H1 (cell line): ENCODE measurements around the gene TP53I3. TPM values are rescaled to one million over a fixed set of nuclear protein-coding genes. Genes with fewer than 3 reads are reported as not detected.

Experiments used
- CTCF ChIA-PET: fragments of 300-600 bp; sonication (Branson Sonifier 250); formaldehyde crosslinking; loops from one replicate; lab custom pipeline; 2021; ENCODE audit not compliant: partially characterized antibody; lab: Charles Lee
- POLR2A ChIA-PET: fragments of 300-600 bp; sonication (Branson Sonifier 250); formaldehyde crosslinking; loops from one replicate; lab custom pipeline; 2021; ENCODE audit warnings: inconsistent platforms; ENCODE audit not compliant: partially characterized antibody; lab: Charles Lee
- DNase-seq, 2 experiments: peaks; one replicate each; pipeline versions ENCODE4 v3.0.0 to v3.0.0-alpha.2; 2010 to 2022; ENCODE audit warnings: low spot score in 2 of 2, low read depth in 1 of 2, mixed read lengths in 1 of 2
- FAIRE-seq: peaks from 2 replicates; lab custom pipeline; 2011; peaks lifted over from hg19 to GRCh38; lab: Jason Lieb, UNC
- H2AFZ ChIP-seq: 2 replicates; pipeline ENCODE4 v1.8.1; 2012; ENCODE audit warnings: low read length, inconsistent platforms
- H2AK5ac ChIP-seq: 2 replicates; pipeline ENCODE4 v1.6.1; 2013; ENCODE audit warnings: low read depth, low read length
- H2BK120ac ChIP-seq: replicated peaks from 2 replicates; pipeline ENCODE3; 2013; ENCODE audit warnings: low read depth, low read length, inconsistent platforms
- H2BK12ac ChIP-seq: 2 replicates; pipeline ENCODE4 v1.6.1; 2013; ENCODE audit warnings: low read depth, low read length
- H2BK15ac ChIP-seq: 2 replicates; pipeline ENCODE4 v1.6.1; 2013; ENCODE audit warnings: low read length
- H2BK20ac ChIP-seq: 2 replicates; pipeline ENCODE4 v1.6.1; 2013; ENCODE audit warnings: low read length
- H2BK5ac ChIP-seq: 2 replicates; pipeline ENCODE4 v1.6.1; 2013; ENCODE audit warnings: low read depth, low read length
- H3K14ac ChIP-seq: 2 replicates; pipeline ENCODE4 v1.6.1; 2013; ENCODE audit warnings: inconsistent platforms; ENCODE audit not compliant: insufficient read length
- H3K18ac ChIP-seq: 2 replicates; pipeline ENCODE4 v1.6.1; 2013; ENCODE audit warnings: low read length; ENCODE audit errors: extremely low read depth
- H3K23ac ChIP-seq: 2 replicates; pipeline ENCODE4 v1.6.1; 2013; ENCODE audit warnings: inconsistent platforms; ENCODE audit not compliant: insufficient read length
- H3K23me2 ChIP-seq: 2 replicates; pipeline ENCODE4 v1.6.1; 2013; ENCODE audit warnings: low read depth, low read length
- H3K27ac ChIP-seq: 2 replicates; pipeline ENCODE4 v1.6.1; 2011; ENCODE audit warnings: low read depth, low read length, inconsistent platforms
- H3K27me3 ChIP-seq, 4 experiments: replicated peaks in 1 of 4; 1 replicate in 1 of 4; 2 replicates in 3 of 4; pipeline versions ENCODE4 v1.6.1 to v1.8.1; 2011 to 2013; ENCODE audit warnings: low read length in 3 of 4, mild to moderate bottlenecking in 3 of 4, inconsistent platforms in 2 of 4, mixed read lengths in 2 of 4, moderate library complexity in 1 of 4; ENCODE audit not compliant: control insufficient read depth in 3 of 4, insufficient read depth in 3 of 4; ENCODE audit errors: extremely low read depth in 1 of 4
- H3K36me3 ChIP-seq, 4 experiments: 2 replicates each; pipeline versions ENCODE4 v1.6.1 to v1.8.1; 2011 to 2013; ENCODE audit warnings: mild to moderate bottlenecking in 4 of 4, low read length in 3 of 4, moderate library complexity in 2 of 4, control low read depth in 1 of 4, inconsistent platforms in 1 of 4; ENCODE audit not compliant: insufficient read depth in 4 of 4, control insufficient read depth in 2 of 4
- H3K4ac ChIP-seq: replicated peaks from 2 replicates; pipeline ENCODE3; 2013; ENCODE audit warnings: low read length, low read depth, mixed read lengths, inconsistent platforms; ENCODE audit not compliant: insufficient read length
- H3K4me1 ChIP-seq, 4 experiments: replicated peaks in 1 of 4; 1 replicate in 1 of 4; 2 replicates in 3 of 4; pipeline versions ENCODE4 v1.6.1 to v1.8.1; 2011 to 2013; ENCODE audit warnings: low read length in 3 of 4, inconsistent platforms in 2 of 4, mixed read lengths in 1 of 4; ENCODE audit not compliant: insufficient read depth in 4 of 4, control insufficient read depth in 3 of 4
- H3K4me2 ChIP-seq, 2 experiments: 2 replicates each; pipeline versions ENCODE4 v1.6.1 to v1.8.1; 2011 to 2013; ENCODE audit warnings: low read depth in 2 of 2, low read length in 2 of 2, control low read depth in 1 of 2, inconsistent platforms in 1 of 2, mild to moderate bottlenecking in 1 of 2; ENCODE audit not compliant: insufficient read depth in 1 of 2
- H3K4me3 ChIP-seq, 4 experiments: fragments of 200-600, 300-600 bp in 1 of 4; sonication (generic), shearing (Covaris generic), sonication (Bioruptor Twin) in 1 of 4; 2 replicates each; pipeline versions ENCODE4 v1.5.1 to v1.8.1; 2011 to 2016; ENCODE audit warnings: low read length in 4 of 4, low read depth in 3 of 4, control low read depth in 2 of 4, inconsistent platforms in 2 of 4, mild to moderate bottlenecking in 2 of 4, mixed read lengths in 1 of 4, moderate library complexity in 1 of 4; ENCODE audit not compliant: insufficient read depth in 2 of 4; ENCODE audit errors: extremely low read depth in 1 of 4
- H3K56ac ChIP-seq: replicated peaks from 2 replicates; pipeline ENCODE3; 2013; ENCODE audit warnings: low read depth, mild to moderate bottlenecking, mixed read lengths, low read length, inconsistent platforms; ENCODE audit not compliant: insufficient read length
- H3K79me1 ChIP-seq: 2 replicates; pipeline ENCODE4 v1.6.1; 2013; ENCODE audit warnings: low read depth, low read length, control low read depth
- H3K79me2 ChIP-seq, 2 experiments: 2 replicates each; pipeline versions ENCODE4 v1.6.1 to v1.8.1; 2012 to 2013; ENCODE audit warnings: low read length in 2 of 2, mild to moderate bottlenecking in 2 of 2, inconsistent platforms in 1 of 2; ENCODE audit not compliant: insufficient read depth in 2 of 2, control insufficient read depth in 1 of 2
- H3K9ac ChIP-seq, 4 experiments: replicated peaks in 1 of 4; 1 replicate in 1 of 4; 2 replicates in 3 of 4; pipeline versions ENCODE4 v1.6.1 to v1.8.1; 2011 to 2013; ENCODE audit warnings: low read depth in 3 of 4, low read length in 3 of 4, control low read depth in 2 of 4, mild to moderate bottlenecking in 2 of 4, moderate library complexity in 2 of 4, inconsistent platforms in 1 of 4; ENCODE audit errors: extremely low read depth in 1 of 4
- H3K9me3 ChIP-seq, 2 experiments: 2 replicates each; pipeline versions ENCODE4 v1.6.1 to v1.8.1; 2012 to 2013; ENCODE audit warnings: mild to moderate bottlenecking in 2 of 2, moderate library complexity in 2 of 2, control low read depth in 1 of 2, inconsistent platforms in 1 of 2, low read depth in 1 of 2, low read length in 1 of 2, mixed read lengths in 1 of 2; ENCODE audit not compliant: insufficient read depth in 2 of 2
- H4K20me1 ChIP-seq, 2 experiments: replicated peaks in 1 of 2; 2 replicates each; pipeline versions ENCODE3 to v1.8.1; 2011 to 2013; ENCODE audit warnings: inconsistent platforms in 2 of 2, low read length in 2 of 2, mild to moderate bottlenecking in 1 of 2; ENCODE audit not compliant: insufficient read depth in 2 of 2, control insufficient read depth in 1 of 2
- H4K5ac ChIP-seq: 2 replicates; pipeline ENCODE4 v1.6.1; 2013; ENCODE audit warnings: low read length, low read depth, mixed read lengths, inconsistent platforms; ENCODE audit not compliant: insufficient read length
- H4K8ac ChIP-seq: 2 replicates; pipeline ENCODE4 v1.8.0; 2013; ENCODE audit warnings: mild to moderate bottlenecking, moderate library complexity, low read length, inconsistent platforms; ENCODE audit not compliant: insufficient read depth; ENCODE audit errors: extremely low read depth
- H4K91ac ChIP-seq: replicated peaks from 2 replicates; pipeline ENCODE3; 2013; ENCODE audit warnings: low read length, mixed read lengths, inconsistent platforms; ENCODE audit not compliant: insufficient read length
- BRCA1 ChIP-seq: IDR thresholded peaks from 2 replicates; pipeline ENCODE4 v1.6.1; 2012; ENCODE audit warnings: low read depth, low read length, improper control_type of control experiment
- CBX8 ChIP-seq: fragments of 300-800, 300-1000 bp; sonication (generic); IDR thresholded peaks from 2 replicates; pipeline ENCODE4 v1.7.1; 2016; ENCODE audit warnings: low read depth, low read length, borderline replicate concordance
- CHD1 ChIP-seq: IDR thresholded peaks from 2 replicates; pipeline ENCODE4 v1.6.1; 2012; ENCODE audit warnings: low read depth, low read length, improper control_type of control experiment
- NRF1 ChIP-seq: IDR thresholded peaks from 2 replicates; pipeline ENCODE4 v1.6.1; 2011; ENCODE audit warnings: mild to moderate bottlenecking, low read depth, low read length, improper control_type of control experiment
- POLR2A ChIP-seq, 2 experiments: IDR thresholded peaks; 1 replicate in 1 of 2; 2 replicates in 1 of 2; pipeline ENCODE4 v1.6.1; 2011; ENCODE audit warnings: low read depth in 2 of 2, low read length in 2 of 2, mild to moderate bottlenecking in 2 of 2; ENCODE audit errors: control extremely low read depth in 1 of 2
- POU5F1 ChIP-seq: IDR thresholded peaks from 2 replicates; pipeline ENCODE4 v1.6.1; 2011; ENCODE audit warnings: low read depth, mild to moderate bottlenecking, low read length, moderate library complexity
- SIN3A ChIP-seq, 2 experiments: IDR thresholded peaks in 1 of 2; conservative IDR thresholded peaks in 1 of 2; 2 replicates each; pipeline ENCODE4 v1.6.1; 2011 to 2012; ENCODE audit warnings: low read length in 2 of 2, improper control_type of control experiment in 1 of 2, low read depth in 1 of 2, mild to moderate bottlenecking in 1 of 2
- SIRT6 ChIP-seq: IDR thresholded peaks from one replicate; pipeline ENCODE4 v1.7.1; 2012; ENCODE audit warnings: low read length, inconsistent platforms
- SP4 ChIP-seq: IDR thresholded peaks from 2 replicates; pipeline ENCODE4 v1.6.1; 2012; ENCODE audit warnings: low read length, inconsistent platforms
- SUZ12 ChIP-seq: fragments of 200-600 bp; sonication (generic); IDR thresholded peaks from 2 replicates; pipeline ENCODE4 v1.6.1; 2012; ENCODE audit warnings: mild to moderate bottlenecking, inconsistent platforms, low read length, moderate library complexity, mixed read lengths
- WGBS, 2 experiments: shearing (Covaris generic) in 1 of 2; methylation state at CpG; one replicate each; pipeline versions ENCODE4 v1.1.6 to v1.1.7; 2013 to 2015; ENCODE audit warnings: low lambda C conversion rate in 2 of 2, mixed read lengths in 2 of 2, inconsistent platforms in 1 of 2, low coverage in 1 of 2, missing lambda C conversion rate in 1 of 2; ENCODE audit not compliant: insufficient replicate concordance in 2 of 2, insufficient coverage in 1 of 2, insufficient read length in 1 of 2; ENCODE audit errors: extremely low coverage in 1 of 2, missing lambda C conversion rate in 1 of 2; 5-methylcytosine and 5-hydroxymethylcytosine counted together
- polyA plus RNA-seq, 7 experiments: library from polyadenylated mRNA; depleted of rRNA in 3 of 7; stranded (reverse) in 5 of 7; unstranded in 2 of 7; fragments of >200 nt in 5 of 7; fragments of 200-250 nt in 2 of 7; gene quantifications; 1 replicate in 5 of 7; 2 replicates in 1 of 7; 4 replicates in 1 of 7; pipeline versions ENCODE4 v1.2.1 to v1.2.3, GENCODE V29; 2011 to 2013; ENCODE audit warnings: missing spikeins in 2 of 7, mixed read lengths in 2 of 7
- total RNA-seq: library from RNA; stranded (reverse); fragmentation: NEBNext Ultra II Directional; extraction: Animal tissue kit (Norgen Biotek cat#: 25700); gene quantifications from 2 replicates; pipeline ENCODE4 v1.2.1, GENCODE V29; 2021
- TF ChIP-seq, protein P1 (sequence below), 3 experiments: IDR thresholded peaks; 1 replicate in 2 of 3; 2 replicates in 1 of 3; pipeline versions ENCODE4 v1.5.1 to v1.6.1; 2011; ENCODE audit warnings: low read length in 3 of 3, mild to moderate bottlenecking in 3 of 3, inconsistent platforms in 2 of 3, low read depth in 1 of 3, moderate library complexity in 1 of 3; ENCODE audit not compliant: insufficient read depth in 1 of 3; ENCODE audit errors: control extremely low read depth in 1 of 3

The TP53I3 gene
- total and polyA plus RNA-seq, 2 of the 8 experiments (the other 6 are each of a cell fraction or from before 2014, with no cell fraction given), result 29.4 to 34.5 TPM

DNA sequence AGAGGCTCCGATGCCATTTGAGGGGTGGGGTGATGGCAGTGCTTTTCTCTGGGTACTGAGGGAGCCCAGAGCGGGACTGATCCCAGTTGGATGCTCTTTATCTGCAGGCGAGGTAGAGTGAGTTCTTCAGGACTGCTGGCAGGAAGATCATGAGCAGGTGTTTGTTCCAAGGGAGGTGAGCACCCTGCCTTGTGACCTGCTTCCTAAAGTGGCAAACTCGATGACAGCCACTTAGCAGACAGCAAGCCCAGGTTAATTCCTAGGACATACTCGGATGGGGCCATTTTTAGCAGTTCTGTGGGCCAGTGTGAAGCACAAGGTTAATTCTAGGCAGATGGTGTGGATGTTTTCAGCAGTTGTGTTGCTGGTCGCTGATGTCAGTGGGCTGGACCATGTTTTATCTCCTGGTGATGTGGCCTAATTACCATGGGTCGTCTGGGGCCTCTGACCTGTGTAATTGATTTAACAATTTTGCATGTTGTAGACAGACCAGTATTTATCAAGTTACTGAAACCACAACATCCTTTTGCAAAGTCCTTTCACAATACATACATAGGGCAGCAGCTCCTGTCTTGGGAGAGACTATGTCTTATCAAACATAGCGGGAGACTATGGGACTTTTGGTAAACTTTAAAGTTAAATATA lies 30.1 kb downstream of the TP53I3 start:
- DNase-seq (no peak), FAIRE-seq (no peak)
- H3K4me1 ChIP-seq, result peaks cover 0 to 6% (median 1%) of the 10 kb centered on the region in 4 experiments; a peak in 2 of 7 replicates
- no peaks in the 10 kb centered on the region for H3K79me1 ChIP-seq
- 0 out of 4 replicates have a peak, but pooled peaks cover 0 to 6% of the 10 kb centered on the region in 2 experiments for H3K79me2 ChIP-seq
- no peak overlapping the region for H2AK5ac ChIP-seq
- H2BK20ac ChIP-seq, result no peak overlapping the region
- H2BK120ac ChIP-seq, result no peak overlapping the region
- no peak overlapping the region for H3K4me2 ChIP-seq
- no peak overlapping the region for H3K27ac ChIP-seq
- H2BK12ac ChIP-seq, result no peak overlapping the region
- H3K9me3 ChIP-seq, result no peaks in the 10 kb centered on the region
- H3K27me3 ChIP-seq, result no peaks in the 10 kb centered on the region
- H3K23ac ChIP-seq, result no peak overlapping the region
- peaks cover 0 to 8% (median 0%) of the 10 kb centered on the region in 4 experiments; a peak in 1 of 8 replicates for H3K36me3 ChIP-seq
- H4K5ac ChIP-seq, result no peak overlapping the region
- peaks cover 2 to 7% of the 10 kb centered on the region in 2 experiments for H4K20me1 ChIP-seq
- H3K4ac ChIP-seq, result no peak overlapping the region
- H3K4me3 ChIP-seq, result no peak overlapping the region
- 91% methylated on average over 8 of the region's 8 CpGs; no CpG with 5 or more reads in 1 of the 2 experiments for WGBS, 2 experiments
- no peak overlapping the region for H4K91ac ChIP-seq
- peaks cover 4% of the 10 kb centered on the region; the same call in 1 of the 2 replicates for H3K23me2 ChIP-seq
- H3K18ac ChIP-seq, result no peak overlapping the region
- no peak overlapping the region for H2BK5ac ChIP-seq
- no peak overlapping the region for H3K56ac ChIP-seq
- no peak overlapping the region for H2AFZ ChIP-seq
- H3K9ac ChIP-seq, result no peak overlapping the region
- H2BK15ac ChIP-seq, result no peak overlapping the region
- H3K14ac ChIP-seq, result no peak overlapping the region
- ChIA-PET POLR2A (interaction anchor here (1.3 to 1.8 kb wide), 2 partner anchors 11 to 19 kb away, joined by 3 to 5 read pairs; no protein-coding TSS in a partner anchor), CTCF (interaction anchor here (0.8 to 1.3 kb wide), 2 partner anchors 22 to 29 kb away, joined by 3 to 4 read pairs; partner anchors contain the start of gene SF3B6)
- no peak overlapping the region for H4K8ac ChIP-seq
- TF ChIP-seq CBX8 (no peak), NRF1 (no peak), SP4 (no peak), SUZ12 (no peak), SIN3A (conservative IDR thresholded peaks at IDR 0.05 in 1 of 2, IDR thresholded peaks at IDR 0.05 in 1 of 2; ENCODE audit: low read depth in 1 of 2, low read length in 2 of 2) (no peak), POU5F1 (no peak), SIRT6 (no peak), CHD1 (no peak), POLR2A (IDR thresholded peaks at IDR 0.05; ENCODE audit: control extremely low read depth in 1 of 2, low read depth in 2 of 2, low read length in 2 of 2) (no peak), BRCA1 (no peak)
- TF ChIP-seq, protein P1, sequence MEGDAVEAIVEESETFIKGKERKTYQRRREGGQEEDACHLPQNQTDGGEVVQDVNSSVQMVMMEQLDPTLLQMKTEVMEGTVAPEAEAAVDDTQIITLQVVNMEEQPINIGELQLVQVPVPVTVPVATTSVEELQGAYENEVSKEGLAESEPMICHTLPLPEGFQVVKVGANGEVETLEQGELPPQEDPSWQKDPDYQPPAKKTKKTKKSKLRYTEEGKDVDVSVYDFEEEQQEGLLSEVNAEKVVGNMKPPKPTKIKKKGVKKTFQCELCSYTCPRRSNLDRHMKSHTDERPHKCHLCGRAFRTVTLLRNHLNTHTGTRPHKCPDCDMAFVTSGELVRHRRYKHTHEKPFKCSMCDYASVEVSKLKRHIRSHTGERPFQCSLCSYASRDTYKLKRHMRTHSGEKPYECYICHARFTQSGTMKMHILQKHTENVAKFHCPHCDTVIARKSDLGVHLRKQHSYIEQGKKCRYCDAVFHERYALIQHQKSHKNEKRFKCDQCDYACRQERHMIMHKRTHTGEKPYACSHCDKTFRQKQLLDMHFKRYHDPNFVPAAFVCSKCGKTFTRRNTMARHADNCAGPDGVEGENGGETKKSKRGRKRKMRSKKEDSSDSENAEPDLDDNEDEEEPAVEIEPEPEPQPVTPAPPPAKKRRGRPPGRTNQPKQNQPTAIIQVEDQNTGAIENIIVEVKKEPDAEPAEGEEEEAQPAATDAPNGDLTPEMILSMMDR (IDR thresholded peaks at IDR 0.05; ENCODE audit: control extremely low read depth in 1 of 3, insufficient read depth in 1 of 3, low read depth in 1 of 3, low read length in 3 of 3), result no peak
